H9 (cell line): ENCODE data around the gene FMN1. TPM values are rescaled to one million over a fixed set of nuclear protein-coding genes. Genes with fewer than 3 reads are reported as not detected.

ENCODE experiments used
- DNase-seq: peaks from one replicate; pipeline ENCODE4 v3.0.0-alpha.2; 2017
- H2AFZ ChIP-seq: one replicate; pipeline ENCODE4 v1.6.1; 2013; ENCODE audit warnings: mild to moderate bottlenecking, low read length, control low read depth, moderate library complexity
- H2AK5ac ChIP-seq: 2 replicates; pipeline ENCODE4 v1.6.1; 2013; ENCODE audit warnings: low read length, control low read depth, mixed read lengths; ENCODE audit not compliant: insufficient read length
- H2BK120ac ChIP-seq: one replicate; pipeline ENCODE4 v1.6.1; 2013; ENCODE audit warnings: low read depth, mild to moderate bottlenecking, low read length, control low read depth, inconsistent platforms; ENCODE audit not compliant: poor library complexity, severe bottlenecking
- H2BK12ac ChIP-seq: 2 replicates; pipeline ENCODE4 v1.6.1; 2013; ENCODE audit warnings: low read length, control low read depth, mixed read lengths, low read depth; ENCODE audit not compliant: insufficient read length
- H2BK15ac ChIP-seq: 2 replicates; pipeline ENCODE4 v1.6.1; 2013; ENCODE audit warnings: low read depth, low read length, control low read depth
- H2BK20ac ChIP-seq: one replicate; pipeline ENCODE4 v1.6.1; 2013; ENCODE audit warnings: low read depth, mild to moderate bottlenecking, low read length, control low read depth, inconsistent platforms; ENCODE audit not compliant: poor library complexity, severe bottlenecking
- H2BK5ac ChIP-seq: 2 replicates; pipeline ENCODE4 v1.6.1; 2013; ENCODE audit warnings: low read length, control low read depth, mixed read lengths; ENCODE audit not compliant: insufficient read length
- H3K14ac ChIP-seq: 2 replicates; pipeline ENCODE4 v1.6.1; 2013; ENCODE audit warnings: low read length, control low read depth; ENCODE audit not compliant: insufficient read depth
- H3K18ac ChIP-seq: 2 replicates; pipeline ENCODE4 v1.6.1; 2013; ENCODE audit warnings: low read depth, mild to moderate bottlenecking, mixed read lengths, low read length, control low read depth; ENCODE audit not compliant: insufficient read length
- H3K23ac ChIP-seq: 2 replicates; pipeline ENCODE4 v1.6.1; 2013; ENCODE audit warnings: low read length, control low read depth, mixed read lengths, low read depth; ENCODE audit not compliant: insufficient read length
- H3K23me2 ChIP-seq: 2 replicates; pipeline ENCODE4 v1.6.1; 2013; ENCODE audit warnings: low read depth, mild to moderate bottlenecking, mixed read lengths, low read length, control low read depth; ENCODE audit not compliant: insufficient read length, poor library complexity, severe bottlenecking
- H3K27ac ChIP-seq: 2 replicates; pipeline ENCODE4 v1.5.1; 2013; ENCODE audit warnings: low read length, control low read depth, mixed read lengths, low read depth; ENCODE audit not compliant: insufficient read length
- H3K27me3 ChIP-seq: 2 replicates; pipeline ENCODE4 v1.6.1; 2013; ENCODE audit warnings: low read length, control low read depth, inconsistent platforms; ENCODE audit not compliant: insufficient read depth
- H3K4ac ChIP-seq: 2 replicates; pipeline ENCODE4 v1.6.1; 2013; ENCODE audit warnings: low read depth, mild to moderate bottlenecking, control low read depth, inconsistent platforms, low read length, moderate library complexity
- H3K4me1 ChIP-seq: 2 replicates; pipeline ENCODE4 v1.6.1; 2013; ENCODE audit warnings: low read length, control low read depth, inconsistent platforms; ENCODE audit not compliant: insufficient read depth
- H3K4me2 ChIP-seq: 2 replicates; pipeline ENCODE4 v1.6.1; 2013; ENCODE audit warnings: low read length, control low read depth, mixed read lengths; ENCODE audit not compliant: insufficient read length, insufficient read depth
- H3K56ac ChIP-seq: 2 replicates; pipeline ENCODE4 v1.6.1; 2013; ENCODE audit warnings: low read depth, mild to moderate bottlenecking, mixed read lengths, low read length, control low read depth; ENCODE audit not compliant: insufficient read length
- H3K79me1 ChIP-seq: 2 replicates; pipeline ENCODE4 v1.6.1; 2013; ENCODE audit warnings: low read depth, mild to moderate bottlenecking, moderate library complexity, low read length, control low read depth, inconsistent platforms; ENCODE audit not compliant: insufficient read depth, poor library complexity, severe bottlenecking
- H3K79me2 ChIP-seq: 2 replicates; pipeline ENCODE4 v1.6.1; 2013; ENCODE audit warnings: low read length, control low read depth, inconsistent platforms; ENCODE audit not compliant: insufficient read depth
- H3K9ac ChIP-seq: 2 replicates; pipeline ENCODE4 v1.6.1; 2013; ENCODE audit warnings: low read length, control low read depth, mixed read lengths; ENCODE audit not compliant: insufficient read length; ENCODE audit errors: extremely low read depth
- H3K9me3 ChIP-seq: one replicate; pipeline ENCODE4 v1.6.1; 2013; ENCODE audit warnings: low read depth, low read length, inconsistent platforms; ENCODE audit not compliant: control insufficient read depth
- H3T11ph ChIP-seq: one replicate; pipeline ENCODE4 v1.6.1; 2013; ENCODE audit warnings: mild to moderate bottlenecking, low read length, control low read depth, inconsistent platforms
- H4K20me1 ChIP-seq: one replicate; pipeline ENCODE4 v1.6.1; 2013; ENCODE audit not compliant: control insufficient read depth, insufficient read length, insufficient read depth
- H4K5ac ChIP-seq: 2 replicates; pipeline ENCODE4 v1.6.1; 2013; ENCODE audit warnings: low read depth, mild to moderate bottlenecking, mixed read lengths, low read length, control low read depth; ENCODE audit not compliant: insufficient read length
- H4K8ac ChIP-seq: replicated peaks from 2 replicates; pipeline ENCODE4 v1.6.1; 2013; ENCODE audit warnings: low read length, control low read depth, mixed read lengths, low read depth; ENCODE audit not compliant: insufficient read length
- H4K91ac ChIP-seq: 2 replicates; pipeline ENCODE4 v1.6.1; 2013; ENCODE audit warnings: low read depth, mild to moderate bottlenecking, moderate library complexity, mixed read lengths, low read length, control low read depth; ENCODE audit not compliant: insufficient read length
- H3K27ac Mint-ChIP-seq, 3 experiments: 2 replicates in 2 of 3; 3 replicates in 1 of 3; pipeline ENCODE4 v1.8.0; 2020 to 2021; ENCODE audit warnings: mixed read lengths in 3 of 3, mild to moderate bottlenecking in 1 of 3, moderate library complexity in 1 of 3
- H3K27me3 Mint-ChIP-seq: 2 replicates; pipeline ENCODE4 v1.8.0; 2021; ENCODE audit warnings: low read depth, mild to moderate bottlenecking, moderate library complexity, mixed read lengths
- H3K36me3 Mint-ChIP-seq, 3 experiments: 2 replicates in 2 of 3; 3 replicates in 1 of 3; pipeline ENCODE4 v1.8.0; 2020 to 2021; ENCODE audit warnings: low read depth in 3 of 3, mixed read lengths in 3 of 3; ENCODE audit not compliant: insufficient read depth in 1 of 3
- H3K4me1 Mint-ChIP-seq, 2 experiments: 2 replicates each; pipeline ENCODE4 v1.8.0; 2020; ENCODE audit warnings: mixed read lengths in 2 of 2
- H3K4me3 Mint-ChIP-seq, 2 experiments: 2 replicates in 1 of 2; 3 replicates in 1 of 2; pipeline ENCODE4 v1.8.0; 2020 to 2021; ENCODE audit warnings: mild to moderate bottlenecking in 2 of 2, mixed read lengths in 2 of 2, moderate library complexity in 1 of 2
- H3K9me3 Mint-ChIP-seq, 2 experiments: 2 replicates in 1 of 2; 3 replicates in 1 of 2; pipeline ENCODE4 v1.8.0; 2020; ENCODE audit warnings: mild to moderate bottlenecking in 2 of 2, mixed read lengths in 2 of 2, moderate library complexity in 1 of 2
- WGBS: extraction: QIAGEN DNeasy Blood & Tissue Kit; methylation state at CpG from one replicate; pipeline ENCODE4 v1.1.7; 2013; ENCODE audit warnings: missing lambda C conversion rate, low lambda C conversion rate, mixed read lengths; ENCODE audit not compliant: insufficient read length; ENCODE audit errors: extremely low coverage; 5-methylcytosine and 5-hydroxymethylcytosine counted together
- total RNA-seq: library from RNA; stranded (reverse); gene quantifications from 2 replicates; pipeline ENCODE4 v1.2.1, GENCODE V29; 2021
- TF ChIP-seq, protein P1 (sequence below): fragments of 200-600 bp; sonication (generic); conservative IDR thresholded peaks from 3 replicates; pipeline ENCODE4 v1.8.0; 2021; ENCODE audit warnings: antibody characterized with exemption, mild to moderate bottlenecking

The FMN1 gene
- total RNA-seq, 1 experiment from 2014 or later: 1.9 TPM

DNA sequence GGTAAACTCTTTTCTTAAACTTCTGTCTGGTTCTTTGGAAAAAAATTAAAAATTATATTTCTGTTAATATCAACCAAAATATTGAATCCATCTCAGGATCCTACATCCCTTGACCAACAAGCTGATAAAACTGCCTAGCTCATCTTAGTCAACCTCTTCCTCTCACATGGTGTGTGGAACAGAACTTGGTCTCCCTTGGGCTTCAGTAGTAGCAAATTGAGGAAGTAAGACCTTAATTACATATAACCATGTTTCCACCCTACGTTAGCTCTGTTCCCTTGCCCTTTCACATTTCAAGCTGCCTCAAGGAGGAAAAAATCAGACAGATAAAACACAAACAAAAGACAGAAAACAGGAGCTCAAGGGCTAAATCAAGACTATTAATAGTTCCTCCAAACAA is 360.4 kb downstream of the FMN1 start:
- Histone ChIP-seq H3K4me1 (no peaks in the 10 kb centered on the region; the same call in 1 of the 2 replicates), H3K9me3 (no peaks in the 10 kb centered on the region), H2BK5ac (no peak overlapping the region), H3K9ac (no peak overlapping the region), H3K4me2 (no peak overlapping the region), H2BK15ac (no peak overlapping the region), H3T11ph (no peak overlapping the region), H4K91ac (no peak overlapping the region), H4K20me1 (no peaks in the 10 kb centered on the region), H3K14ac (no peak overlapping the region), H2AK5ac (no peak overlapping the region), H3K18ac (no peak overlapping the region), H2BK20ac (no peak overlapping the region), H3K27ac (no peak overlapping the region), H2BK12ac (no peak overlapping the region), H3K79me1 (no peaks in the 10 kb centered on the region), H3K56ac (no peak overlapping the region), H2AFZ (no peak overlapping the region), H4K5ac (no peak overlapping the region), H3K23ac (no peak overlapping the region), H3K23me2 (peaks cover 2% of the 10 kb centered on the region), H4K8ac (no peak overlapping the region), H3K79me2 (no peaks in the 10 kb centered on the region), H3K27me3 (no peaks in the 10 kb centered on the region), H2BK120ac (no peak overlapping the region), H3K4ac (no peak overlapping the region)
- no CpG with 5 or more reads among the region's 1 CpG for WGBS
- H3K27ac Mint-ChIP-seq: peak overlapping the region in 1 of 3 experiments; percentile 5; a peak in 1 of 7 replicates
- no peaks in the 10 kb centered on the region; the same call in 1 of the 2 replicates for H3K27me3 Mint-ChIP-seq
- TF ChIP-seq, protein P1, sequence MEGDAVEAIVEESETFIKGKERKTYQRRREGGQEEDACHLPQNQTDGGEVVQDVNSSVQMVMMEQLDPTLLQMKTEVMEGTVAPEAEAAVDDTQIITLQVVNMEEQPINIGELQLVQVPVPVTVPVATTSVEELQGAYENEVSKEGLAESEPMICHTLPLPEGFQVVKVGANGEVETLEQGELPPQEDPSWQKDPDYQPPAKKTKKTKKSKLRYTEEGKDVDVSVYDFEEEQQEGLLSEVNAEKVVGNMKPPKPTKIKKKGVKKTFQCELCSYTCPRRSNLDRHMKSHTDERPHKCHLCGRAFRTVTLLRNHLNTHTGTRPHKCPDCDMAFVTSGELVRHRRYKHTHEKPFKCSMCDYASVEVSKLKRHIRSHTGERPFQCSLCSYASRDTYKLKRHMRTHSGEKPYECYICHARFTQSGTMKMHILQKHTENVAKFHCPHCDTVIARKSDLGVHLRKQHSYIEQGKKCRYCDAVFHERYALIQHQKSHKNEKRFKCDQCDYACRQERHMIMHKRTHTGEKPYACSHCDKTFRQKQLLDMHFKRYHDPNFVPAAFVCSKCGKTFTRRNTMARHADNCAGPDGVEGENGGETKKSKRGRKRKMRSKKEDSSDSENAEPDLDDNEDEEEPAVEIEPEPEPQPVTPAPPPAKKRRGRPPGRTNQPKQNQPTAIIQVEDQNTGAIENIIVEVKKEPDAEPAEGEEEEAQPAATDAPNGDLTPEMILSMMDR: no peak
- H3K36me3 Mint-ChIP-seq: peaks cover 0 to 4% (median 0%) of the 10 kb centered on the region in 3 experiments; a peak in 2 of 7 replicates
- no peak overlapping the region for H3K4me3 Mint-ChIP-seq
- H3K4me1 Mint-ChIP-seq: peaks cover 9 to 12% of the 10 kb centered on the region in 2 experiments
- H3K9me3 Mint-ChIP-seq: no peaks in the 10 kb centered on the region
- no peak for DNase-seq
